HEK293 (cell line): ENCODE measurements around the gene PGAM5.

Experiments used
- CTCF ChIA-PET: fragments of 350-600 bp; formaldehyde crosslinking; extraction: SDS; loops from one replicate; lab custom pipeline; 2021; ENCODE audit warnings: antibody characterized with exemption; lab: Yijun Ruan, JAX
- POLR2A ChIA-PET: fragments of 300-600 bp; formaldehyde crosslinking; extraction: SDS; loops from one replicate; lab custom pipeline; 2020; ENCODE audit warnings: antibody characterized with exemption, inconsistent platforms; lab: Yijun Ruan, JAX
- H3K27ac ChIP-seq: fragments of 200-500 bp; sonication (Bioruptor generic); 2 replicates; pipeline ENCODE4 v1.5.1; 2014; ENCODE audit warnings: low read depth, low read length, control low read depth, inconsistent platforms; ENCODE audit errors: extremely low read depth
- H3K36me3 ChIP-seq, 2 experiments: fragments of 200-500 bp in 1 of 2; sonication (Bioruptor generic) in 1 of 2; 1 replicate in 1 of 2; 2 replicates in 1 of 2; pipeline ENCODE4 v1.5.1; 2014 to 2017; ENCODE audit warnings: inconsistent platforms in 2 of 2, low read length in 2 of 2; ENCODE audit not compliant: control insufficient read depth in 2 of 2, insufficient read depth in 1 of 2
- H3K4me1 ChIP-seq: fragments of 200-500 bp; sonication (Bioruptor generic); 2 replicates; pipeline ENCODE4 v1.5.1; 2014; ENCODE audit warnings: mild to moderate bottlenecking, low read length, inconsistent platforms; ENCODE audit not compliant: control insufficient read depth, insufficient read depth
- H3K4me3 ChIP-seq: 2 replicates; pipeline ENCODE4 v1.5.1; 2011; ENCODE audit warnings: low read depth, mild to moderate bottlenecking, control low read depth, low read length, moderate library complexity
- H3K9me3 ChIP-seq: fragments of 200-500 bp; sonication (Bioruptor generic); 2 replicates; pipeline ENCODE4 v1.5.1; 2014; ENCODE audit warnings: low read depth, low read length, inconsistent platforms; ENCODE audit not compliant: control insufficient read depth, insufficient read depth
- ZFP69B ChIP-seq: fragments of 450-650 bp; formaldehyde crosslinking; IDR thresholded peaks from 2 replicates; pipeline ENCODE4 v1.5.1; 2016; ENCODE audit warnings: missing biosample characterization, missing genetic modification characterization
- ZNF214 ChIP-seq: fragments of 450-650 bp; formaldehyde crosslinking; IDR thresholded peaks from 2 replicates; pipeline ENCODE4 v1.5.1; 2017; ENCODE audit warnings: missing biosample characterization, mild to moderate bottlenecking, missing genetic modification characterization, borderline replicate concordance
- ZNF23 ChIP-seq: fragments of 450-650 bp; formaldehyde crosslinking; IDR thresholded peaks from 2 replicates; pipeline ENCODE4 v1.5.1; 2016; ENCODE audit warnings: missing biosample characterization, missing genetic modification characterization, borderline replicate concordance
- ZNF354C ChIP-seq: fragments of 450-650 bp; formaldehyde crosslinking; IDR thresholded peaks from 2 replicates; pipeline ENCODE4 v1.5.1; 2016; ENCODE audit warnings: missing biosample characterization, missing genetic modification characterization, low read depth, borderline replicate concordance
- ZNF433 ChIP-seq: fragments of 450-650 bp; formaldehyde crosslinking; IDR thresholded peaks from 2 replicates; pipeline ENCODE4 v1.5.1; 2016; ENCODE audit warnings: missing biosample characterization, missing genetic modification characterization, low read depth
- ZNF510 ChIP-seq: fragments of 450-650 bp; formaldehyde crosslinking; IDR thresholded peaks from 2 replicates; pipeline ENCODE4 v1.5.1; 2018; ENCODE audit warnings: mild to moderate bottlenecking, missing genetic modification characterization, missing biosample characterization; ENCODE audit not compliant: insufficient replicate concordance
- ZNF521 ChIP-seq: fragments of 450-650 bp; formaldehyde crosslinking; IDR thresholded peaks from 2 replicates; pipeline ENCODE4 v1.5.1; 2017; ENCODE audit warnings: missing biosample characterization, mild to moderate bottlenecking, missing genetic modification characterization
- ZNF529 ChIP-seq: fragments of 450-650 bp; formaldehyde crosslinking; IDR thresholded peaks from 2 replicates; pipeline ENCODE4 v1.5.1; 2017; ENCODE audit warnings: missing genetic modification characterization, missing biosample characterization; ENCODE audit not compliant: insufficient replicate concordance
- ZNF544 ChIP-seq: fragments of 450-650 bp; formaldehyde crosslinking; IDR thresholded peaks from 2 replicates; pipeline ENCODE4 v1.5.0; 2017; ENCODE audit warnings: missing biosample characterization, missing genetic modification characterization
- ZNF548 ChIP-seq: fragments of 450-650 bp; formaldehyde crosslinking; IDR thresholded peaks from 2 replicates; pipeline ENCODE4 v1.5.1; 2016; ENCODE audit warnings: missing biosample characterization, missing genetic modification characterization
- ZNF626 ChIP-seq: fragments of 450-650 bp; sonication (Bioruptor Pico); formaldehyde crosslinking; IDR thresholded peaks from 2 replicates; pipeline ENCODE4 v1.5.1; 2018; ENCODE audit warnings: missing biosample characterization, missing genetic modification characterization, inconsistent platforms
- ZNF654 ChIP-seq: fragments of 450-650 bp; formaldehyde crosslinking; IDR thresholded peaks from 2 replicates; pipeline ENCODE4 v1.5.1; 2016; ENCODE audit warnings: low read depth, missing biosample characterization, missing genetic modification characterization
- ZNF776 ChIP-seq: fragments of 450-650 bp; formaldehyde crosslinking; IDR thresholded peaks from 2 replicates; pipeline ENCODE4 v1.5.0; 2017; ENCODE audit warnings: missing biosample characterization, missing genetic modification characterization, borderline replicate concordance
- TF ChIP-seq, protein P1 (sequence below): fragments of 450-650 bp; formaldehyde crosslinking; IDR thresholded peaks from 2 replicates; pipeline ENCODE4 v1.5.1; 2016; ENCODE audit warnings: missing biosample characterization, missing genetic modification characterization
- TF ChIP-seq, protein P2 (sequence below): fragments of 450-650 bp; formaldehyde crosslinking; IDR thresholded peaks from 2 replicates; pipeline ENCODE4; 2016; ENCODE audit warnings: missing biosample characterization, missing genetic modification characterization
- TF ChIP-seq, protein P3 (sequence below): fragments of 450-650 bp; formaldehyde crosslinking; IDR thresholded peaks from 2 replicates; pipeline ENCODE4 v1.5.1; 2016; ENCODE audit warnings: missing biosample characterization, missing genetic modification characterization
- TF ChIP-seq, protein P4 (sequence below): fragments of 450-650 bp; formaldehyde crosslinking; optimal IDR thresholded peaks from 2 replicates; pipeline ENCODE3; 2016; ENCODE audit warnings: missing biosample characterization, mild to moderate bottlenecking, missing genetic modification characterization

Gene PGAM5

DNA sequence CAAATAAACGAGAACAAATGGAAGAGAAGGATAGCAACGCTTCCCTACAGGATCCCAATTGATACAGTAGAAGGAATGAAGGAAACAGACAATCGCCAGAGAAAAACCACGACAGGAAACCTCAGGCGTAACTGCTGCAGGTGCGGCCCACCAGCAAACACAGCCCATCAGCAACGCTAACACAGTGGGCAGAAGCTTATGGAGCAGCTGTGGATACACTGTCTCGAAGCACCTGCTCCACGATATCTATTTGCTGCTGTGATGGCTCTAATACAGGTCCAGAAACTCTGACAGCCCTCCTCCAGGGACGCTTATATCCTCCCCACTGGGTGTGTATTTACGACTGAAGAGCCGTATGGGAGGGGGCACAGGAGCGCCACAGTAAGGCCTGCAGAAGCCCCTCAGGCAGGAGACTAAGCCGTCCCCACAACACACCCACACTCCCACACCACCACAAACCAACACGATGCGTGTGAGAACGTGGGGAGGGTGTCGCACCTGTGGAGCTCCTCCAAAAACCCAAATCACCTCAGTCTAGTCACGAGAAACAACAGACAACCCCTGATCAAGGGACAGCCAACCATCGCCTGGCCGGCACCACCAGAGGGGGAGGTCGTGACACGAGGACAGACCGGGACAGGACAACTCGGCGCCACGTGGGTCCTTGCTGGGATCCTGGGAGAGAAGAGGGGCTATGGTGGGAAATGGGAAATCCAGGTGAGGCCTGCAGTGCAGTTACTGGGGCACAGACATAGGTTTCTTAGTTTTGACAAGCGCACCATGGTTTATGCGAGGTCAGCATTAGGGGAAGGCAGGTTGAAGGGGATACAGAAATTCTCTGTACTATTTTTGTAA is 47.5 kb upstream of the PGAM5 start (continued):
- TF ChIP-seq, protein P1, sequence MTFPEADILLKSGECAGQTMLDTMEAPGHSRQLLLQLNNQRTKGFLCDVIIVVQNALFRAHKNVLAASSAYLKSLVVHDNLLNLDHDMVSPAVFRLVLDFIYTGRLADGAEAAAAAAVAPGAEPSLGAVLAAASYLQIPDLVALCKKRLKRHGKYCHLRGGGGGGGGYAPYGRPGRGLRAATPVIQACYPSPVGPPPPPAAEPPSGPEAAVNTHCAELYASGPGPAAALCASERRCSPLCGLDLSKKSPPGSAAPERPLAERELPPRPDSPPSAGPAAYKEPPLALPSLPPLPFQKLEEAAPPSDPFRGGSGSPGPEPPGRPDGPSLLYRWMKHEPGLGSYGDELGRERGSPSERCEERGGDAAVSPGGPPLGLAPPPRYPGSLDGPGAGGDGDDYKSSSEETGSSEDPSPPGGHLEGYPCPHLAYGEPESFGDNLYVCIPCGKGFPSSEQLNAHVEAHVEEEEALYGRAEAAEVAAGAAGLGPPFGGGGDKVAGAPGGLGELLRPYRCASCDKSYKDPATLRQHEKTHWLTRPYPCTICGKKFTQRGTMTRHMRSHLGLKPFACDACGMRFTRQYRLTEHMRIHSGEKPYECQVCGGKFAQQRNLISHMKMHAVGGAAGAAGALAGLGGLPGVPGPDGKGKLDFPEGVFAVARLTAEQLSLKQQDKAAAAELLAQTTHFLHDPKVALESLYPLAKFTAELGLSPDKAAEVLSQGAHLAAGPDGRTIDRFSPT (tag by site-specific recombination) = no peak
- TF ChIP-seq ZNF354C = no peak
- no peak for TF ChIP-seq ZNF776 (tag by site-specific recombination)
- TF ChIP-seq ZNF548 (tag by site-specific recombination) = no peak
- no peak for TF ChIP-seq ZNF626
- TF ChIP-seq ZNF23 = no peak
- no peak for TF ChIP-seq ZNF654 (tag by site-specific recombination)
- no peak for TF ChIP-seq ZNF521 (tag by site-specific recombination)
- TF ChIP-seq ZNF529 (tag by site-specific recombination) = no peak
- TF ChIP-seq ZNF544 = no peak
- TF ChIP-seq, all 188 proteins: peak for 0

DNA sequence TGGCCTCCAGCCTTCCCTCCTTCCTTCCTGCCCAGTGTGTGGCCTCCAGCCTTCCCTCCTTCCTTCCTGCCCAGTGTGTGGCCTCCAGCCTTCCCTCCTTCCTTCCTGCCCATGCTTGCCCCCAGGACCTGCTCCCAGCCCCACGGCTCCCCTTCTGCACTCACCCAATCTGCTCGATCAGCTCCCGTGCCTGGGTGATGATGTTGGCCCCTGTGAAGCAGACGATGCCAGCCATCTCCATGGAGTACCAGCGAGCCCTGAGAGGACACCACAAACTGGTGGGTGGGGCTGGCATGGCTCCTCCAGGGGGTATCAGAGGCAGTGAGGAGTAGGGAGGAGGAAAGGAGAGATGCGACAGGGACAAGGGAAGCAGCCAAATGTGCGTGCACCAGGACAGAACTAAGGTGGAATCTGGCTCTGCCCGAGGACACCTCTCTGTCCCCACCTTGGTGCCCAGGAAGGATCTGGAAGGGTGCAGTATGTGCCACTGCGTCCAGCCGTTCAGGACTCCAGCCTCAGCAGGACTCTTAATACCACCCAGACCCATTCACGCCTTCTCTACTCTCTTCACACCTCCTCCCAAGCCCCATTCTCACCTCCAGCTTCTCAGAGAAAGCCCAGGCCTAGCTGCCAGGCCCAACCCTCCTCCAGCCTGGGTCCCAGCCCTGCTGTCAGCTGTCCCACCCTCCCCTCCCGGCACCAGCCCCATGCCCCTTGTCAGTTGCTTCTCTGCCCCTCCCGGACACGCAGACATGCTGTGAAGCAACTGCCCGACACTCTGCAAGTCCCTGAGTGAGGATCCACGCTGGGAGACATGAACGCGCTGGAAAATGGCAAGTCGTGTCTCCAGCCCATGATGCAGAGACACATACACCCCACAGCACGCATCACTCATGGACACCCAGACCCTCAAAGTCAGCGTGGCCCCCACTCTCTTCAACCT is 46.2 kb upstream of the PGAM5 start:
- Histone ChIP-seq H3K4me1 (no peaks in the 10 kb centered on the region), H3K9me3 (no peaks in the 10 kb centered on the region), H3K36me3 (peaks cover 55 to 100% of the 10 kb centered on the region in 2 experiments), H3K4me3 (no peak overlapping the region), H3K27ac (no peak overlapping the region)
- TF ChIP-seq ZNF433 (tag by site-specific recombination) (no peak), ZNF510 (tag by site-specific recombination) (no peak), ZNF214 (tag by site-specific recombination) (no peak), ZFP69B (tag by site-specific recombination) (no peak)
- TF ChIP-seq, protein P2, sequence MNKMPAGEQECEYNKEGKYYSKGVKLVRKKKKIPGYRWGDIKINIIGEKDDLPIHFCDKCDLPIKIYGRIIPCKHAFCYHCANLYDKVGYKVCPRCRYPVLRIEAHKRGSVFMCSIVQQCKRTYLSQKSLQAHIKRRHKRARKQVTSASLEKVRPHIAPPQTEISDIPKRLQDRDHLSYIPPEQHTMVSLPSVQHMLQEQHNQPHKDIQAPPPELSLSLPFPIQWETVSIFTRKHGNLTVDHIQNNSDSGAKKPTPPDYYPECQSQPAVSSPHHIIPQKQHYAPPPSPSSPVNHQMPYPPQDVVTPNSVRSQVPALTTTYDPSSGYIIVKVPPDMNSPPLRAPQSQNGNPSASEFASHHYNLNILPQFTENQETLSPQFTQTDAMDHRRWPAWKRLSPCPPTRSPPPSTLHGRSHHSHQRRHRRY (tag by site-specific recombination) = no peak
- TF ChIP-seq, protein P3, sequence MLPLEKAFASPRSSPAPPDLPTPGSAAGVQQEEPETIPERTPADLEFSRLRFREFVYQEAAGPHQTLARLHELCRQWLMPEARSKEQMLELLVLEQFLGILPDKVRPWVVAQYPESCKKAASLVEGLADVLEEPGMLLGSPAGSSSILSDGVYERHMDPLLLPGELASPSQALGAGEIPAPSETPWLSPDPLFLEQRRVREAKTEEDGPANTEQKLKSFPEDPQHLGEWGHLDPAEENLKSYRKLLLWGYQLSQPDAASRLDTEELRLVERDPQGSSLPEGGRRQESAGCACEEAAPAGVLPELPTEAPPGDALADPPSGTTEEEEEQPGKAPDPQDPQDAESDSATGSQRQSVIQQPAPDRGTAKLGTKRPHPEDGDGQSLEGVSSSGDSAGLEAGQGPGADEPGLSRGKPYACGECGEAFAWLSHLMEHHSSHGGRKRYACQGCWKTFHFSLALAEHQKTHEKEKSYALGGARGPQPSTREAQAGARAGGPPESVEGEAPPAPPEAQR (tag by site-specific recombination) = no peak
- TF ChIP-seq, protein P4, sequence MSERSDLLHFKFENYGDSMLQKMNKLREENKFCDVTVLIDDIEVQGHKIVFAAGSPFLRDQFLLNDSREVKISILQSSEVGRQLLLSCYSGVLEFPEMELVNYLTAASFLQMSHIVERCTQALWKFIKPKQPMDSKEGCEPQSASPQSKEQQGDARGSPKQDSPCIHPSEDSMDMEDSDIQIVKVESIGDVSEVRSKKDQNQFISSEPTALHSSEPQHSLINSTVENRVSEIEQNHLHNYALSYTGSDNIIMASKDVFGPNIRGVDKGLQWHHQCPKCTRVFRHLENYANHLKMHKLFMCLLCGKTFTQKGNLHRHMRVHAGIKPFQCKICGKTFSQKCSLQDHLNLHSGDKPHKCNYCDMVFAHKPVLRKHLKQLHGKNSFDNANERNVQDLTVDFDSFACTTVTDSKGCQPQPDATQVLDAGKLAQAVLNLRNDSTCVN (tag by site-specific recombination) = no peak
- POLR2A ChIA-PET = no interaction called here
- CTCF ChIA-PET = interaction anchor here (0.7 to 0.9 kb wide), 2 partner anchors 243 to 310 kb away, joined by 3 read pairs; no protein-coding TSS in a partner anchor
